Panc1 (cell line): ENCODE data around the gene DEFB128. TPM values are rescaled to one million over a fixed set of nuclear protein-coding genes. Genes with fewer than 3 reads are reported as not detected.

Source experiments
- ATAC-seq: fragments of 200-7000 bp; cut with Tn5 transposase; 2 replicates; pipeline ENCODE4 v1.9.1; 2020; ENCODE audit warnings: mild to moderate bottlenecking, moderate library complexity
- BruUV-seq: library from RNA; stranded (reverse); fragments of 400-500 nt; replicated peaks from 2 replicates; lab custom pipeline; 2021; lab: Mats Ljungman, UMichigan
- CTCF ChIA-PET: fragments of 300-600 bp; sonication (Branson Sonifier 250); formaldehyde crosslinking; loops from one replicate; lab custom pipeline; 2022; ENCODE audit warnings: antibody characterized with exemption; lab: Charles Lee
- POLR2A ChIA-PET: fragments of 300-600 bp; sonication (Branson Sonifier 250); formaldehyde crosslinking; loops from one replicate; lab custom pipeline; 2022; ENCODE audit warnings: antibody characterized with exemption; lab: Charles Lee
- DNase-seq: peaks from one replicate; pipeline ENCODE4 v3.0.0-alpha.2; 2010; ENCODE audit warnings: low read depth, low spot score
- H3K27ac ChIP-seq: 2 replicates; pipeline ENCODE4 v1.5.1; 2011; ENCODE audit warnings: mild to moderate bottlenecking, low read length, inconsistent platforms
- H3K27me3 ChIP-seq: fragments of 200-500 bp; sonication (Bioruptor generic); 2 replicates; pipeline ENCODE4 v1.6.0; 2014; ENCODE audit warnings: low read length, inconsistent platforms; ENCODE audit not compliant: control insufficient read depth, insufficient read depth
- H3K36me3 ChIP-seq: fragments of 200-500 bp; sonication (Bioruptor generic); 2 replicates; pipeline ENCODE4 v1.5.1; 2014; ENCODE audit warnings: inconsistent platforms, mild to moderate bottlenecking, low read length, moderate library complexity; ENCODE audit not compliant: control insufficient read depth, insufficient read depth
- H3K4me1 ChIP-seq: 2 replicates; pipeline ENCODE4 v1.5.1; 2011; ENCODE audit warnings: inconsistent platforms, mild to moderate bottlenecking, low read length, moderate library complexity; ENCODE audit not compliant: control insufficient read depth, insufficient read depth
- H3K4me3 ChIP-seq, 2 experiments: 2 replicates each; pipeline ENCODE4 v1.5.1; 2011 to 2012; ENCODE audit warnings: low read depth in 2 of 2, low read length in 2 of 2, mild to moderate bottlenecking in 2 of 2, inconsistent platforms in 1 of 2, moderate library complexity in 1 of 2
- H3K9me3 ChIP-seq: fragments of 200-500 bp; sonication (Bioruptor generic); 2 replicates; pipeline ENCODE4 v1.5.1; 2014; ENCODE audit warnings: low read depth, mild to moderate bottlenecking, inconsistent platforms, low read length, moderate library complexity; ENCODE audit not compliant: control insufficient read depth, insufficient read depth
- POLR2AphosphoS5 ChIP-seq: IDR thresholded peaks from 2 replicates; pipeline ENCODE4 v1.6.1; 2012; ENCODE audit warnings: mild to moderate bottlenecking, low read depth, low read length, moderate library complexity
- SIN3A ChIP-seq: IDR thresholded peaks from 2 replicates; pipeline ENCODE4 v1.6.1; 2012; ENCODE audit warnings: low read depth, mild to moderate bottlenecking, low read length, moderate library complexity, borderline replicate concordance; ENCODE audit not compliant: insufficient read depth
- TCF7L2 ChIP-seq: IDR thresholded peaks from 2 replicates; pipeline ENCODE4 v1.6.1; 2011; ENCODE audit warnings: mild to moderate bottlenecking, low read depth, low read length, inconsistent platforms
- in situ Hi-C: cut with HindIII; loops from 2 replicates; pipeline ENCODE4 v1.10.0; 2016; ENCODE audit warnings: low sequenced_read_pairs, low pct_unique_long_range_greater_than_20kb
- intact Hi-C: fragments of 100-400 bp; cut with micrococcal nuclease; formaldehyde crosslinking; loops from one replicate; pipeline ENCODE4 v1.10.0; 2022; ENCODE audit not compliant: unreplicated experiment
- total RNA-seq: library from RNA; stranded (reverse); gene quantifications from one replicate; pipeline ENCODE4 v1.2.1, GENCODE V29; 2021; ENCODE audit not compliant: unreplicated experiment
- TF ChIP-seq, protein P1 (sequence below): fragments of 450-650 bp; IDR thresholded peaks from 2 replicates; pipeline ENCODE4 v1.5.1; 2017; ENCODE audit warnings: mild to moderate bottlenecking
- TF ChIP-seq, protein P2 (sequence below), 2 experiments: IDR thresholded peaks; 2 replicates each; pipeline ENCODE4 v1.6.1; 2011 to 2012; ENCODE audit warnings: low read depth in 2 of 2, control low read depth in 1 of 2, low read length in 1 of 2, mild to moderate bottlenecking in 1 of 2, moderate library complexity in 1 of 2; ENCODE audit not compliant: insufficient read depth in 1 of 2

Gene DEFB128
- total RNA-seq, 1 experiment from 2014 or later: not detected

DNA sequence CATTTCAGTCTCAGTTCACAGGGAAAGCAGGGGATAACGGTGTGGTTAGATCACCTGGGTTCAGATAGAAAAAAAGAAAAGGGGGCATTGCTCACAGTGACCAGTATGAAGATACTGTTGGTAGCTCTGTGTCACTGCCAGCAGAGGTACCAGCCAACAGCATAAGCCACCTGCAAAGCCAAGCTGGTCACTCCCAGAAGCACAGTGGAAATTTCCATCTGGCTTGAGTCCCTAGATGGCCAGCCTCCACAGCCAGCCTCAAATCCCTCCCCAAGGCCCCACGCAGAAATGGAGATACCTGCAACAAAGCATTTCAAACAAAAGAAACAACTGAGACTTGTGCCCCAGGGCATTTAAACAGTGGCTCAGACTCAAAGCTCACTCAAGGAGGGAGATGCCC lies 20.6 kb downstream of the DEFB128 start:
- Histone ChIP-seq H3K27ac (no peak overlapping the region), H3K27me3 (peaks cover 9% of the 10 kb centered on the region; the same call in 1 of the 2 replicates), H3K4me1 (no peaks in the 10 kb centered on the region), H3K36me3 (no peaks in the 10 kb centered on the region), H3K9me3 (no peaks in the 10 kb centered on the region), H3K4me3 (no peak overlapping the region)
- DNase-seq (no peak), ATAC-seq (no peak)
- POLR2A ChIA-PET: no interaction called here
- TF ChIP-seq TCF7L2: no peak
- TF ChIP-seq, protein P1, sequence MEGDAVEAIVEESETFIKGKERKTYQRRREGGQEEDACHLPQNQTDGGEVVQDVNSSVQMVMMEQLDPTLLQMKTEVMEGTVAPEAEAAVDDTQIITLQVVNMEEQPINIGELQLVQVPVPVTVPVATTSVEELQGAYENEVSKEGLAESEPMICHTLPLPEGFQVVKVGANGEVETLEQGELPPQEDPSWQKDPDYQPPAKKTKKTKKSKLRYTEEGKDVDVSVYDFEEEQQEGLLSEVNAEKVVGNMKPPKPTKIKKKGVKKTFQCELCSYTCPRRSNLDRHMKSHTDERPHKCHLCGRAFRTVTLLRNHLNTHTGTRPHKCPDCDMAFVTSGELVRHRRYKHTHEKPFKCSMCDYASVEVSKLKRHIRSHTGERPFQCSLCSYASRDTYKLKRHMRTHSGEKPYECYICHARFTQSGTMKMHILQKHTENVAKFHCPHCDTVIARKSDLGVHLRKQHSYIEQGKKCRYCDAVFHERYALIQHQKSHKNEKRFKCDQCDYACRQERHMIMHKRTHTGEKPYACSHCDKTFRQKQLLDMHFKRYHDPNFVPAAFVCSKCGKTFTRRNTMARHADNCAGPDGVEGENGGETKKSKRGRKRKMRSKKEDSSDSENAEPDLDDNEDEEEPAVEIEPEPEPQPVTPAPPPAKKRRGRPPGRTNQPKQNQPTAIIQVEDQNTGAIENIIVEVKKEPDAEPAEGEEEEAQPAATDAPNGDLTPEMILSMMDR: no peak
- no peak for TF ChIP-seq POLR2AphosphoS5
- TF ChIP-seq, protein P2, sequence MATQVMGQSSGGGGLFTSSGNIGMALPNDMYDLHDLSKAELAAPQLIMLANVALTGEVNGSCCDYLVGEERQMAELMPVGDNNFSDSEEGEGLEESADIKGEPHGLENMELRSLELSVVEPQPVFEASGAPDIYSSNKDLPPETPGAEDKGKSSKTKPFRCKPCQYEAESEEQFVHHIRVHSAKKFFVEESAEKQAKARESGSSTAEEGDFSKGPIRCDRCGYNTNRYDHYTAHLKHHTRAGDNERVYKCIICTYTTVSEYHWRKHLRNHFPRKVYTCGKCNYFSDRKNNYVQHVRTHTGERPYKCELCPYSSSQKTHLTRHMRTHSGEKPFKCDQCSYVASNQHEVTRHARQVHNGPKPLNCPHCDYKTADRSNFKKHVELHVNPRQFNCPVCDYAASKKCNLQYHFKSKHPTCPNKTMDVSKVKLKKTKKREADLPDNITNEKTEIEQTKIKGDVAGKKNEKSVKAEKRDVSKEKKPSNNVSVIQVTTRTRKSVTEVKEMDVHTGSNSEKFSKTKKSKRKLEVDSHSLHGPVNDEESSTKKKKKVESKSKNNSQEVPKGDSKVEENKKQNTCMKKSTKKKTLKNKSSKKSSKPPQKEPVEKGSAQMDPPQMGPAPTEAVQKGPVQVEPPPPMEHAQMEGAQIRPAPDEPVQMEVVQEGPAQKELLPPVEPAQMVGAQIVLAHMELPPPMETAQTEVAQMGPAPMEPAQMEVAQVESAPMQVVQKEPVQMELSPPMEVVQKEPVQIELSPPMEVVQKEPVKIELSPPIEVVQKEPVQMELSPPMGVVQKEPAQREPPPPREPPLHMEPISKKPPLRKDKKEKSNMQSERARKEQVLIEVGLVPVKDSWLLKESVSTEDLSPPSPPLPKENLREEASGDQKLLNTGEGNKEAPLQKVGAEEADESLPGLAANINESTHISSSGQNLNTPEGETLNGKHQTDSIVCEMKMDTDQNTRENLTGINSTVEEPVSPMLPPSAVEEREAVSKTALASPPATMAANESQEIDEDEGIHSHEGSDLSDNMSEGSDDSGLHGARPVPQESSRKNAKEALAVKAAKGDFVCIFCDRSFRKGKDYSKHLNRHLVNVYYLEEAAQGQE (IDR thresholded peaks at IDR 0.05; ENCODE audit: insufficient read depth in 1 of 2, low read depth in 2 of 2, low read length in 1 of 2): no peak
- no peak for TF ChIP-seq SIN3A
- BruUV-seq: no TSS peak
- CTCF ChIA-PET: interaction anchor here (0.6 kb wide), 1 partner anchor 47 kb away, joined by 3 read pairs; no protein-coding TSS in a partner anchor
- in situ Hi-C loops (no loop called here), intact Hi-C loops (no loop called here)

DNA sequence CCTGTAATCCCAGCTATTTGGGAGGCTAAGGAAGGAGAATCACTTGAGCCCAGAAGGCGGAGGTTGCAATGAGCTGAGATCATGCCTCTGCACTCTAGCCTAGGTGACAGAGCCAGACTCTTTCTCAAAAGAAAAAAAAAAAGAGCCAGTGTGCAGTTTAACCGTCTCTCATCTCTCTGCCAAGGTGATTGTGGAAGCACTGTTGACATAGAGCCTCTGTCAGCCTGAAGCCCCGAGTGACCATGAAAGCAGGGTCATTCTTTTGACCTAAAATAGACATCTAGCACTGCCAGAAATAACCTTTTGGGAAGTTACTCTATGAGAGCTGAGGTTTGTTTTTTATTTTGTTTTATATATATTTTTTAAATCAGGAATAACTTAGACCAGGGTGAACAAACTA lies 24.9 kb downstream of the DEFB128 start:
- Histone ChIP-seq H3K27ac (no peak overlapping the region), H3K4me3 (no peak overlapping the region), H3K36me3 (no peaks in the 10 kb centered on the region), H3K9me3 (no peaks in the 10 kb centered on the region), H3K27me3 (peaks cover 14% of the 10 kb centered on the region), H3K4me1 (no peaks in the 10 kb centered on the region)
- intact Hi-C loops: no loop called here
- no peak for ATAC-seq
- BruUV-seq: no TSS peak
- POLR2A ChIA-PET: no interaction called here
- DNase-seq: no peak
- in situ Hi-C loops: no loop called here
- no peak for TF ChIP-seq TCF7L2
- no peak for TF ChIP-seq POLR2AphosphoS5
- TF ChIP-seq, protein P1: no peak
- TF ChIP-seq SIN3A: no peak
- TF ChIP-seq, protein P2 (IDR thresholded peaks at IDR 0.05; ENCODE audit: insufficient read depth in 1 of 2, low read depth in 2 of 2, low read length in 1 of 2): no peak
- CTCF ChIA-PET: no interaction called here
